OCI-LY7 (cell line): Measurements from ENCODE around the gene CATSPERE. TPM values are rescaled to one million over a fixed set of nuclear protein-coding genes. Genes with fewer than 3 reads are reported as not detected.

Source experiments
- BruUV-seq: library from RNA; stranded (reverse); fragments of 400-500 nt; replicated peaks from 2 replicates; lab custom pipeline; 2021; lab: Mats Ljungman, UMichigan
- CTCF ChIA-PET: fragments of 300-600 bp; sonication (Branson Sonifier 250); formaldehyde crosslinking; loops from one replicate; lab custom pipeline; 2022; ENCODE audit warnings: antibody characterized with exemption; ENCODE audit not compliant: unreplicated experiment; lab: Charles Lee
- POLR2A ChIA-PET: fragments of 300-600 bp; sonication (Branson Sonifier 250); formaldehyde crosslinking; loops from one replicate; lab custom pipeline; 2022; ENCODE audit warnings: antibody characterized with exemption; lab: Charles Lee
- DNase-seq: peaks from one replicate; pipeline ENCODE4 v3.0.0-alpha.2; 2015; ENCODE audit warnings: low spot score
- H2AFZ ChIP-seq: fragments of 200-600 bp; sonication (generic), shearing (Covaris generic); 2 replicates; pipeline ENCODE4 v1.6.1; 2014; ENCODE audit warnings: mild to moderate bottlenecking, antibody characterized with exemption, low read length, moderate library complexity
- H3K27ac ChIP-seq: fragments of 200-600 bp; sonication (generic); 2 replicates; pipeline ENCODE4 v1.5.1; 2014; ENCODE audit warnings: mixed run types, low read depth, mild to moderate bottlenecking, moderate library complexity, low read length, inconsistent platforms; ENCODE audit not compliant: poor library complexity, severe bottlenecking
- H3K36me3 ChIP-seq: fragments of 200-600 bp; sonication (generic); 2 replicates; pipeline ENCODE4 v1.6.1; 2014; ENCODE audit warnings: mild to moderate bottlenecking, antibody characterized with exemption, low read length, moderate library complexity, mixed read lengths; ENCODE audit not compliant: insufficient read depth
- H3K4me1 ChIP-seq: fragments of 200-600 bp; sonication (generic); 2 replicates; pipeline ENCODE4 v1.5.1; 2014; ENCODE audit warnings: mild to moderate bottlenecking, low read length; ENCODE audit not compliant: insufficient read depth, poor library complexity, severe bottlenecking
- H3K4me2 ChIP-seq: fragments of 200-600 bp; sonication (generic); 2 replicates; pipeline ENCODE4 v1.6.1; 2014; ENCODE audit warnings: mild to moderate bottlenecking, low read length
- H3K4me3 ChIP-seq: fragments of 200-600 bp; sonication (generic); 2 replicates; pipeline ENCODE4 v1.5.1; 2014; ENCODE audit warnings: mild to moderate bottlenecking, low read depth, low read length; ENCODE audit not compliant: poor library complexity, severe bottlenecking
- H3K79me2 ChIP-seq: fragments of 200-600 bp; sonication (generic); 2 replicates; pipeline ENCODE4 v1.6.1; 2016; ENCODE audit warnings: low read depth, mild to moderate bottlenecking, low read length, moderate library complexity, mixed read lengths; ENCODE audit not compliant: insufficient read depth
- H3K9me2 ChIP-seq: fragments of 200-600 bp; sonication (generic); 2 replicates; pipeline ENCODE4 v1.6.1; 2016; ENCODE audit warnings: mild to moderate bottlenecking, low read length, mixed read lengths; ENCODE audit not compliant: insufficient read depth
- H3K9me3 ChIP-seq: fragments of 200-600 bp; sonication (generic); 2 replicates; pipeline ENCODE4 v1.6.1; 2014; ENCODE audit warnings: mild to moderate bottlenecking, mixed run types, low read length, mixed read lengths
- H4K20me1 ChIP-seq: fragments of 200-600 bp; sonication (generic); 2 replicates; pipeline ENCODE4 v1.6.1; 2014; ENCODE audit warnings: mild to moderate bottlenecking, antibody characterized with exemption, low read length, moderate library complexity, mixed read lengths; ENCODE audit not compliant: insufficient read depth
- CTCF ChIP-seq: fragments of 200-600 bp; sonication (generic); conservative IDR thresholded peaks from 2 replicates; pipeline ENCODE4 v1.5.1; 2014; ENCODE audit warnings: mild to moderate bottlenecking, antibody characterized with exemption, low read length, moderate library complexity, mixed read lengths
- EZH2phosphoT487 ChIP-seq: fragments of 200-600 bp; sonication (generic); IDR thresholded peaks from 2 replicates; pipeline ENCODE4 v1.6.1; 2018; ENCODE audit warnings: low read depth, borderline replicate concordance, mild to moderate bottlenecking, mixed run types, antibody characterized with exemption, low read length, moderate library complexity, mixed read lengths
- intact Hi-C: fragments of 100-400 bp; cut with micrococcal nuclease; formaldehyde crosslinking; loops from one replicate; pipeline ENCODE4 v1.10.0; 2022; ENCODE audit not compliant: unreplicated experiment
- total RNA-seq, 2 experiments: library from RNA; depleted of rRNA in 1 of 2; stranded (reverse); fragments of >200 nt in 1 of 2; shearing (Covaris generic) in 1 of 2; gene quantifications; 2 replicates each; pipeline ENCODE4 v1.2.3, GENCODE V29; 2014 to 2022

CATSPERE gene
- total RNA-seq, 2 experiments from 2014 or later: 0.41 to 1.1 TPM

DNA sequence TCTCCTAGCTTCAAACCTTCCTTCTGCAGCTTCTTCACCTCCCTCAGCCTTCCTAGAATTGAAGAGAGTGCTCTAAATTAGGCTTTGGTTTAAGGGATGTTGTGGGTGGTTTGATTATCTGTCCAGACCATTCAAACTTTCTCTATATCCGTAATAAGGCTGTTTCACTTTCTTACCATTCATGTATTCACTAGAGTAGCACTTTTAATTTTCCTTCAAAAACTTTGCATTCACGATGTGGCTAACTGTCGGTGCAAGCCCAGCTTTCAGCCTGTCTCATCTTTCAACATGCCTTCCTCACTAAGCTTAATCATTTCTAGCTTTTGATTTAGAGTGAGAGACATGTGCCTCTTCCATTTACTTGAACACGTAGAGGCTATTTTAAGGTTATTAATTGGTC lies 165.6 kb downstream of the CATSPERE start:
- ChIA-PET POLR2A (interaction anchor here (0.7 to 2.3 kb wide), 3 partner anchors 13 to 97 kb away, joined by 3 to 10 read pairs (median 7); no protein-coding TSS in a partner anchor), CTCF (no interaction called here)
- Histone ChIP-seq H3K27ac (no peak overlapping the region), H3K9me2 (no peaks in the 10 kb centered on the region), H3K9me3 (no peaks in the 10 kb centered on the region), H4K20me1 (no peaks in the 10 kb centered on the region), H3K79me2 (no peaks in the 10 kb centered on the region), H3K4me3 (no peak overlapping the region), H2AFZ (no peak overlapping the region), H3K36me3 (no peaks in the 10 kb centered on the region), H3K4me1 (no peaks in the 10 kb centered on the region), H3K4me2 (no peak overlapping the region)
- TF ChIP-seq EZH2phosphoT487 (no peak), CTCF (no peak)
- intact Hi-C loops: no loop called here
- no TSS peak for BruUV-seq
- no peak for DNase-seq

- Histone ChIP-seq H3K4me1 (no peaks in the 10 kb centered on the region), H3K9me3 (no peaks in the 10 kb centered on the region), H3K79me2 (no peaks in the 10 kb centered on the region), H3K36me3 (no peaks in the 10 kb centered on the region), H3K4me3 (no peak overlapping the region), H3K27ac (no peak overlapping the region), H2AFZ (no peak overlapping the region), H4K20me1 (no peaks in the 10 kb centered on the region), H3K9me2 (no peaks in the 10 kb centered on the region), H3K4me2 (no peak overlapping the region)
- DNase-seq: no peak
- intact Hi-C loops: no loop called here
- BruUV-seq: no TSS peak
- ChIA-PET POLR2A (interaction anchor here (0.6 to 1.0 kb wide), 3 partner anchors 10 to 1344 kb away, joined by 3 to 11 read pairs (median 6); no protein-coding TSS in a partner anchor), CTCF (no interaction called here)
- no peak for TF ChIP-seq CTCF
- TF ChIP-seq EZH2phosphoT487: no peak
These were observed 167.7 kb downstream of the CATSPERE start for GRCh38 chr1:244628789-244629188.

DNA sequence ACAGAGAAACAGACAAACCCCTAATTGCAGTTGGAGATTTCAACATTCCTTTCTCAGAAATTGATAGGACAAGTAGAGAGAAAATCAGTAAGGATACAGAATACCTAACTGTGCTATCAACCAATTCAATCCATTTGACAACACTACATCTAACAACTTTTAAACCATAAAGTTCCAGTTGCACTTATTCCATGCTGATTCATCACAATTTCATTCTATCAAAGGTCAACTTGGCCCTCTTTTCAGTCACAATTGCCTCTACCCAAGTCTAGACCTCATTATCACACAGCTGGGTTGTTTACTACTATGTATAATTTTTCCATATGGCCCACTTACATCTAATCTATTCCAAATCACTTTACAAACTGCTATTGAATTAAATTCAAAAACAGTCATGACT lies 172.1 kb downstream of the CATSPERE start:
- intact Hi-C loops: no loop called here
- H3K27ac ChIP-seq: no peak overlapping the region
- H3K36me3 ChIP-seq: no peaks in the 10 kb centered on the region
- ChIA-PET CTCF (no interaction called here), POLR2A (interaction anchor here (0.6 kb wide), 1 partner anchor 142 kb away, joined by 3 read pairs; no protein-coding TSS in a partner anchor)
- H3K79me2 ChIP-seq: no peaks in the 10 kb centered on the region
- BruUV-seq: no TSS peak
- no peak overlapping the region for H2AFZ ChIP-seq
- no peaks in the 10 kb centered on the region for H4K20me1 ChIP-seq
- H3K4me2 ChIP-seq: no peak overlapping the region
- TF ChIP-seq EZH2phosphoT487 (no peak), CTCF (no peak)
- DNase-seq: no peak
- no peak overlapping the region for H3K4me3 ChIP-seq
- H3K4me1 ChIP-seq: no peaks in the 10 kb centered on the region
- H3K9me3 ChIP-seq: no peaks in the 10 kb centered on the region
- no peaks in the 10 kb centered on the region for H3K9me2 ChIP-seq
